Fibroblast of pulmonary artery (primary cell): ENCODE results near the gene GALR3.

Experiments
- DNase-seq: peaks from one replicate; pipeline ENCODE4 v3.0.0-alpha.2; 2010; ENCODE audit warnings: low read depth
- H3K4me3 ChIP-seq: replicated peaks from 2 replicates; pipeline ENCODE4 v1.5.1; 2011; ENCODE audit warnings: low read depth, mild to moderate bottlenecking, control low read depth, low read length, moderate library complexity
- CTCF ChIP-seq: IDR thresholded peaks from 2 replicates; pipeline ENCODE4 v1.5.1; 2011; ENCODE audit warnings: mild to moderate bottlenecking, control low read depth, low read length, inconsistent platforms; ENCODE audit errors: missing control alignments

Gene GALR3

GRCh38 chr22:37824674-37825641 lies 1.8 kb downstream of the GALR3 start:
- DNase-seq = no peak
- H3K4me3 ChIP-seq = no peak overlapping the region
- TF ChIP-seq CTCF = no peak

- no peak overlapping the region for H3K4me3 ChIP-seq
- no peak for DNase-seq
- TF ChIP-seq CTCF = no peak
Observed at GRCh38 chr22:37827056-37827455, 3.9 kb downstream of the GALR3 start.

GRCh38 chr22:37830093-37830842 lies 7.1 kb downstream of the GALR3 start:
- H3K4me3 ChIP-seq = no peak overlapping the region
- DNase-seq = no peak
- no peak for TF ChIP-seq CTCF

- DNase-seq = no peak
- no peak for TF ChIP-seq CTCF
- H3K4me3 ChIP-seq = no peak overlapping the region
Observed at GRCh38 chr22:37831472-37831871, 8.3 kb downstream of the GALR3 start.

- TF ChIP-seq CTCF = no peak
- no peak for DNase-seq
- no peak overlapping the region for H3K4me3 ChIP-seq
Observed at GRCh38 chr22:37832022-37832857, 9.1 kb downstream of the GALR3 start.

- no peak overlapping the region for H3K4me3 ChIP-seq
- DNase-seq = no peak
- TF ChIP-seq CTCF = no peak
Observed at GRCh38 chr22:37842015-37842793, 19.0 kb downstream of the GALR3 start.
